ENCODE results near the gene STOX1. TPM values are rescaled to one million over a fixed set of nuclear protein-coding genes. Genes with fewer than 3 reads are reported as not detected.

Gene STOX1
- total RNA-seq, 1 donor from 2014 or later: 0.21 TPM

- no peak for TF ChIP-seq CTCF (IDR thresholded peaks at IDR 0.05; ENCODE audit: unreplicated experiment)
- Mint-ChIP-seq H3K27ac (ENCODE audit: unreplicated experiment) (no peak overlapping the region), H3K36me3 (ENCODE audit: low read depth, unreplicated experiment) (no peaks in the 10 kb centered on the region), H3K27me3 (ENCODE audit: unreplicated experiment) (no peaks in the 10 kb centered on the region), H3K4me1 (ENCODE audit: unreplicated experiment) (no peaks in the 10 kb centered on the region), H3K9me3 (ENCODE audit: unreplicated experiment) (no peaks in the 10 kb centered on the region), H3K4me3 (ENCODE audit: unreplicated experiment) (no peak overlapping the region)
- DNase-seq (ENCODE audit: low spot score): no peak
Measured at GRCh38 chr10:68848281-68848680, 20.9 kb downstream of the STOX1 start.

GRCh38 chr10:68848806-68849205 is 21.5 kb downstream of the STOX1 start:
- Mint-ChIP-seq H3K4me3 (ENCODE audit: unreplicated experiment) (no peak overlapping the region), H3K4me1 (ENCODE audit: unreplicated experiment) (no peaks in the 10 kb centered on the region), H3K27ac (ENCODE audit: unreplicated experiment) (no peak overlapping the region), H3K27me3 (ENCODE audit: unreplicated experiment) (no peaks in the 10 kb centered on the region), H3K9me3 (ENCODE audit: unreplicated experiment) (no peaks in the 10 kb centered on the region), H3K36me3 (ENCODE audit: low read depth, unreplicated experiment) (no peaks in the 10 kb centered on the region)
- TF ChIP-seq CTCF (IDR thresholded peaks at IDR 0.05; ENCODE audit: unreplicated experiment): no peak
- DNase-seq (ENCODE audit: low spot score): no peak

GRCh38 chr10:68856352-68856751 is 29.0 kb downstream of the STOX1 start:
- peaks cover 15% of the 10 kb centered on the region for H3K36me3 Mint-ChIP-seq (ENCODE audit: low read depth, unreplicated experiment)
- peaks cover 9% of the 10 kb centered on the region for H3K4me1 Mint-ChIP-seq (ENCODE audit: unreplicated experiment)
- no peak for TF ChIP-seq CTCF (IDR thresholded peaks at IDR 0.05; ENCODE audit: unreplicated experiment)
- no peak overlapping the region for H3K27ac Mint-ChIP-seq (ENCODE audit: unreplicated experiment)
- peaks cover 2% of the 10 kb centered on the region for H3K27me3 Mint-ChIP-seq (ENCODE audit: unreplicated experiment)
- H3K4me3 Mint-ChIP-seq (ENCODE audit: unreplicated experiment): no peak overlapping the region
- no peak for DNase-seq (ENCODE audit: low spot score)
- peaks cover 17% of the 10 kb centered on the region for H3K9me3 Mint-ChIP-seq (ENCODE audit: unreplicated experiment)

- Mint-ChIP-seq H3K27me3 (ENCODE audit: unreplicated experiment) (peaks cover 2% of the 10 kb centered on the region), H3K4me3 (ENCODE audit: unreplicated experiment) (no peak overlapping the region), H3K27ac (ENCODE audit: unreplicated experiment) (no peak overlapping the region), H3K9me3 (ENCODE audit: unreplicated experiment) (peaks cover 23% of the 10 kb centered on the region), H3K36me3 (ENCODE audit: low read depth, unreplicated experiment) (peaks cover 15% of the 10 kb centered on the region), H3K4me1 (ENCODE audit: unreplicated experiment) (peaks cover 9% of the 10 kb centered on the region)
- DNase-seq (ENCODE audit: low spot score): no peak
- TF ChIP-seq CTCF (IDR thresholded peaks at IDR 0.05; ENCODE audit: unreplicated experiment): no peak
Measured at GRCh38 chr10:68857005-68857404, 29.7 kb downstream of the STOX1 start.

- Mint-ChIP-seq H3K4me3 (ENCODE audit: unreplicated experiment) (no peak overlapping the region), H3K27me3 (ENCODE audit: unreplicated experiment) (peaks cover 5% of the 10 kb centered on the region), H3K9me3 (ENCODE audit: unreplicated experiment) (peaks cover 29% of the 10 kb centered on the region), H3K4me1 (ENCODE audit: unreplicated experiment) (peaks cover 6% of the 10 kb centered on the region), H3K27ac (ENCODE audit: unreplicated experiment) (no peak overlapping the region), H3K36me3 (ENCODE audit: low read depth, unreplicated experiment) (peaks cover 21% of the 10 kb centered on the region)
- no peak for TF ChIP-seq CTCF (IDR thresholded peaks at IDR 0.05; ENCODE audit: unreplicated experiment)
- no peak for DNase-seq (ENCODE audit: low spot score)
Measured at GRCh38 chr10:68861253-68861652, 33.9 kb downstream of the STOX1 start.

Measured in endothelial cell (in vitro differentiated cells).